ENCODE results near the gene ZBED6.

Gene ZBED6

DNA sequence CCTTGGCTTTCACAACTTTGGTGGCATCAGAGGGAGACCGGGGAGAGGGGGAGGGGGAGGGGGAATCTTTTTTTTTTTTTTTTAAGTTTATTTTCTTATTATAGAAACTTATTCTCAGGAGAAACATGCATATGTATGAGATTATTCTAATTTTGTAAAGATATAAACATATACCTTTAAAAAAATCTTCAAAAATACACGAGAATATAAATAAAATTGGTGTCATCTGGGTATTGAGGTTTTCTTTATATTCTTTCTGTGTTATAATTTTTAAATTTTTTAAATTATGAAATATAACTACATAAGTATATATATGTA lies 47.1 kb downstream of the ZBED6 start:
- no peak for DNase-seq

DNA sequence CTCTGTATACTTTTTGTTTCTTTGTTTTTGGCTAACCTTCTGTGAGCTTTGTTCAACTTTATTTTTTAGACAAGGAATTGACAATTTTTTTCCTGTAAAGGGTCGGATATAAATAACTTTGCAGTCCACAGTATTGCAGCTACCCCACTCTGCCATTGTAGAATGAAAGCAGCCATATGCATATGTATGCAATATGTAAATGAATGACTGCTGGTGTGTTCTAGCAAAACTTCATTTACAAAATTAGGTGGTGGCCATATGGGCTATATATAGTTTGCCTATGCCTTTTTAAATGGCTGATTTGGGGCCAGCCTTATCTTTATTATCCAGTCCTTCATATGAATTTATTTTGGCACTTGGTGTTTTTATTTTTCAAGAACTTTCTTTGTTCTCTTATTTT lies 48.0 kb downstream of the ZBED6 start:
- no peak for DNase-seq
